CD4-positive, alpha-beta memory T cell (primary cell): ENCODE data around the gene CCDC88C. TPM values are rescaled to one million over a fixed set of nuclear protein-coding genes. Genes with fewer than 3 reads are reported as not detected.

ENCODE experiments used
- CTCF ChIA-PET: fragments of 350-600 bp; sonication (Branson Sonifier 250); formaldehyde crosslinking; loops from one replicate; lab custom pipeline; 2021; ENCODE audit warnings: inconsistent platforms; ENCODE audit not compliant: partially characterized antibody; lab: Charles Lee
- POLR2A ChIA-PET: fragments of 350-600 bp; sonication (Branson Sonifier 250); formaldehyde crosslinking; loops from one replicate; lab custom pipeline; 2021; ENCODE audit not compliant: partially characterized antibody; lab: Charles Lee
- DNase-seq, 5 donors: peaks; one replicate each; pipeline versions ENCODE4 v3.0.0 to v3.0.0-alpha.2; 2020 to 2022; ENCODE audit warnings: mixed read lengths in 1 of 5
- H3K27ac ChIP-seq: one replicate; pipeline ENCODE4 v1.7.0; 2013; ENCODE audit warnings: low read depth, low read length
- H3K27me3 ChIP-seq: 2 replicates; pipeline ENCODE4 v1.7.0; 2013; ENCODE audit warnings: mild to moderate bottlenecking, low read length, moderate library complexity; ENCODE audit not compliant: insufficient read depth
- H3K36me3 ChIP-seq: 2 replicates; pipeline ENCODE4 v1.7.0; 2013; ENCODE audit warnings: mild to moderate bottlenecking, low read length, moderate library complexity; ENCODE audit not compliant: insufficient read depth
- H3K4me1 ChIP-seq: 2 replicates; pipeline ENCODE4 v1.7.0; 2013; ENCODE audit warnings: mild to moderate bottlenecking, low read length, moderate library complexity; ENCODE audit not compliant: insufficient read depth
- H3K4me3 ChIP-seq, 2 donors: one replicate each; pipeline ENCODE4 v1.7.0; 2013; ENCODE audit warnings: low read length in 2 of 2, mild to moderate bottlenecking in 1 of 2
- H3K9me3 ChIP-seq, 2 donors: one replicate each; pipeline ENCODE4 v1.7.0; 2013; ENCODE audit warnings: low read length in 2 of 2, control low read depth in 1 of 2; ENCODE audit not compliant: control insufficient read depth in 1 of 2
- H3K27ac Mint-ChIP-seq, 7 donors: one replicate each; pipeline ENCODE4 v1.8.0; 2020 to 2021; ENCODE audit warnings: mixed read lengths in 7 of 7, mild to moderate bottlenecking in 6 of 7, inconsistent platforms in 3 of 7, moderate library complexity in 3 of 7
- H3K27me3 Mint-ChIP-seq, 2 donors: one replicate each; pipeline ENCODE4 v1.8.0; 2020 to 2021; ENCODE audit warnings: mixed read lengths in 2 of 2
- H3K36me3 Mint-ChIP-seq, 2 donors: one replicate each; pipeline ENCODE4 v1.8.0; 2020 to 2021; ENCODE audit warnings: mixed read lengths in 2 of 2, inconsistent platforms in 1 of 2, mild to moderate bottlenecking in 1 of 2
- H3K4me1 Mint-ChIP-seq, 4 donors: one replicate each; pipeline ENCODE4 v1.8.0; 2020 to 2021; ENCODE audit warnings: mixed read lengths in 4 of 4, mild to moderate bottlenecking in 1 of 4
- H3K4me3 Mint-ChIP-seq, 8 donors: one replicate each; pipeline ENCODE4 v1.8.0; 2020 to 2021; ENCODE audit warnings: mixed read lengths in 8 of 8, mild to moderate bottlenecking in 7 of 8, moderate library complexity in 6 of 8, inconsistent platforms in 3 of 8
- H3K9me3 Mint-ChIP-seq, 8 donors: one replicate each; pipeline ENCODE4 v1.8.0; 2020 to 2021; ENCODE audit warnings: mixed read lengths in 8 of 8, mild to moderate bottlenecking in 5 of 8, inconsistent platforms in 3 of 8, moderate library complexity in 1 of 8
- intact Hi-C: fragments of 100-400 bp; cut with micrococcal nuclease; formaldehyde crosslinking; loops from one replicate; pipeline ENCODE4 v1.15.1; 2023
- polyA plus RNA-seq, 2 donors: library from polyadenylated mRNA; unstranded; fragments of 300-500 nt; fragmentation: Illumina TruSeq; gene quantifications; one replicate each; pipeline ENCODE4 v1.2.3, GENCODE V29; 2021
- total RNA-seq, 2 experiments: library from RNA; stranded (reverse); gene quantifications; one replicate each; pipeline ENCODE4 v1.2.3, GENCODE V29; 2021

Gene CCDC88C
- total and polyA plus RNA-seq, 4 experiments from 2014 or later: 17.1 to 293 (median 161) TPM

DNA sequence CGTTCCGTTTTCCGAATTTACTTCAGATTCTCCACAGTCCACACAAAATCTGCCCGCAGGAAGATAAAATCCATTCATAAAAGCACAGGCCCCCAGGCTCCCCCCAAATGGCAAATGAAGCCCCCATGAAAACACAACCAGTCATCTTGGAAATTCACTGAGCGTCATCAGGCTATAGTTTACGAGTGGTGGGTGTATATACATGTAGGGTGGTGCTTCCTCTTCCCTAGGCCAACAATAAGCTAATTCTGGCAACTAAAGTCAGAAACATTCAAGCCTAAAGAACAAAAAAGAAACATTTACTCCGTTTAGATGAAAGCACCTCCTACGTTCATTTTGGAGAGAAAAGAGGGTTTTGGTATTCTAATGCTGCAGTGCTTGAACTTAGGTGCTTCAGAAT, 179.0 kb downstream of the CCDC88C start:
- Histone ChIP-seq H3K36me3 (peaks cover 12% of the 10 kb centered on the region), H3K4me3 (no peak overlapping the region), H3K27ac (no peak overlapping the region), H3K4me1 (peaks cover 80% of the 10 kb centered on the region), H3K9me3 (no peaks in the 10 kb centered on the region), H3K27me3 (no peaks in the 10 kb centered on the region)
- DNase-seq: no peak
- CTCF ChIA-PET: interaction anchor here (1.2 kb wide), 1 partner anchor 45 kb away, joined by 3 read pairs; no protein-coding TSS in a partner anchor
- intact Hi-C loops: no loop called here
- peak overlapping the region; percentile 78 to 100 (median 92) for H3K27ac Mint-ChIP-seq
- no peaks in the 10 kb centered on the region for H3K27me3 Mint-ChIP-seq
- POLR2A ChIA-PET: interaction anchor here (0.9 to 21.6 kb wide), 6 partner anchors 11 to 77 kb away, joined by 4 to 963 read pairs (median 6); no protein-coding TSS in a partner anchor
- peaks cover 0 to 4% (median 0%) of the 10 kb centered on the region in 8 donors for H3K9me3 Mint-ChIP-seq
- H3K4me1 Mint-ChIP-seq: peaks cover 52 to 88% (median 70%) of the 10 kb centered on the region in 4 donors
- peaks cover 38 to 54% of the 10 kb centered on the region in 2 donors for H3K36me3 Mint-ChIP-seq
- peak overlapping the region in 7 of 8 donors; percentile 9 to 64 (median 37) for H3K4me3 Mint-ChIP-seq

DNA sequence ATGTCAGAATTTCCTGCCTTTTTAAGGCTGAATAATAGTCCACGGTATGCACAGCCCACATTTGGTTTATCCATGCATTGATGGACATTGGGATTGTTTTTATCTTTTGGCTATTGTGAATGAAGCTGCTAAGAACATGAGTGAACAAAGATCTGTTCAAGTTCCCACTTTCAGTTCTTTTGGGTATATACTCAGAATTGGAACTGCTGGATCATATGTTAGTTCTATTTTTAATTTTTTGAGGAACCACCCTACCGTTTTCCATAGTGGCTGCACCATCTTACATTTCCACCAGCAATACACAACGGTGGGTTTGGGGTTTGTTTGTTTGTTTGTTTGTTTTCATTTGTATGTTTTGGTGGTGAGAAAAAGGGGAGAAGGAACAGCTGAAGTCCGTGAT, 179.5 kb downstream of the CCDC88C start:
- Histone ChIP-seq H3K27me3 (no peaks in the 10 kb centered on the region), H3K36me3 (peaks cover 12% of the 10 kb centered on the region), H3K9me3 (no peaks in the 10 kb centered on the region), H3K4me3 (no peak overlapping the region), H3K27ac (no peak overlapping the region), H3K4me1 (peaks cover 80% of the 10 kb centered on the region)
- ChIA-PET CTCF (interaction anchor here (1.2 kb wide), 1 partner anchor 45 kb away, joined by 3 read pairs; no protein-coding TSS in a partner anchor), POLR2A (interaction anchor here (0.9 to 21.6 kb wide), 4 partner anchors 12 to 43 kb away, joined by 4 to 963 read pairs (median 8); no protein-coding TSS in a partner anchor)
- H3K36me3 Mint-ChIP-seq: peaks cover 38 to 50% of the 10 kb centered on the region in 2 donors
- peaks cover 0 to 4% (median 0%) of the 10 kb centered on the region in 8 donors for H3K9me3 Mint-ChIP-seq
- DNase-seq: no peak
- peak overlapping the region in 4 of 8 donors; percentile 14 to 63 (median 28) for H3K4me3 Mint-ChIP-seq
- intact Hi-C loops: no loop called here
- H3K27me3 Mint-ChIP-seq: no peaks in the 10 kb centered on the region
- H3K4me1 Mint-ChIP-seq: peaks cover 49 to 87% (median 67%) of the 10 kb centered on the region in 4 donors
- H3K27ac Mint-ChIP-seq: peak overlapping the region in 6 of 7 donors; percentile 78 to 100 (median 90)

DNA sequence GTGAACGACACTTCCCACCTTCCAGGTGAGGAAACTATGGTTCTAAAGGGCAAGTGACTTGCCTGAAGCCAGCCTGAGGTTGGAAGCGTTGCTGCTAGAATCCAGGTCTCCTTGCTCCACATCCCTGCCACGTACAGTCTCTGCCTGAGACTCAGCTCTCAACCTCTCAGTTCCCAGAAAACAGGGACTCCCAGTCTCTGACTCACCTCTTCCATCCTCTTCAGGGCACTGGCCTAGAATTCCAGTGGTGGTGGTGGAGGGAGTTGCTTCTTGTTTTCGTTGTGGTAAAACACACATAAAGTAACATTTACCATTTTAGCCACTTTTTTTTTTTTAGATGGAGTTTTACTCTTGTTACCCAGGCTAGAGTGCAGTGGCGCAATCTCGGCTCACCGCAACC, 180.4 kb downstream of the CCDC88C start:
- Mint-ChIP-seq H3K27me3 (no peaks in the 10 kb centered on the region), H3K27ac (peak overlapping the region in 6 of 7 donors; percentile 16 to 93 (median 86)), H3K4me3 (no peak overlapping the region), H3K9me3 (peaks cover 0 to 4% (median 0%) of the 10 kb centered on the region in 8 donors), H3K36me3 (peaks cover 42 to 52% of the 10 kb centered on the region in 2 donors), H3K4me1 (peaks cover 51 to 87% (median 69%) of the 10 kb centered on the region in 4 donors)
- Histone ChIP-seq H3K4me3 (no peak overlapping the region), H3K36me3 (peaks cover 12% of the 10 kb centered on the region), H3K9me3 (no peaks in the 10 kb centered on the region), H3K27me3 (no peaks in the 10 kb centered on the region), H3K4me1 (peaks cover 83% of the 10 kb centered on the region), H3K27ac (no peak overlapping the region)
- POLR2A ChIA-PET: interaction anchor here (23.5 kb wide), 1 partner anchor 11 kb away, joined by 963 read pairs; the partner anchor contains the start of gene GPR68
- intact Hi-C loops: no loop called here
- CTCF ChIA-PET: no interaction called here
- no peak for DNase-seq

DNA sequence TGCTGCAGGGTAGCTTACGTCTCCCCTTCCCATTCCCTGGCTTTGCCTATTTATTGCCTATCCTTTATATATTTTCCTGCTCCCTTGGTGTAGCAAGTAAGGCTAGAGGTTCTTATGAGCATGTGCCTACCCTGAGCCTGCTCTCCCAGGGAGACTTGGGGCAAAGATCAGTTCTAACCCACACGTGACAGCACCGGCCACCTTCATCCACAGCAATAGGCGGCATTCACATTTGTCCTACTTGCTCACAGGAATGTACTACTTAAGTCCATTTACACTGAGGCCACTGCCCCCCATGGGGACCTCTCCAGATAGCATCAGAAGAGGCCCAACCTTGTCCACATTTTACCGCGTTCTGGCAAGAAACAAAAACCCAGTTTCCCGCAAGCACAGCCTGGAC, 181.8 kb downstream of the CCDC88C start:
- H3K36me3 Mint-ChIP-seq: peaks cover 47 to 48% of the 10 kb centered on the region in 2 donors

DNA sequence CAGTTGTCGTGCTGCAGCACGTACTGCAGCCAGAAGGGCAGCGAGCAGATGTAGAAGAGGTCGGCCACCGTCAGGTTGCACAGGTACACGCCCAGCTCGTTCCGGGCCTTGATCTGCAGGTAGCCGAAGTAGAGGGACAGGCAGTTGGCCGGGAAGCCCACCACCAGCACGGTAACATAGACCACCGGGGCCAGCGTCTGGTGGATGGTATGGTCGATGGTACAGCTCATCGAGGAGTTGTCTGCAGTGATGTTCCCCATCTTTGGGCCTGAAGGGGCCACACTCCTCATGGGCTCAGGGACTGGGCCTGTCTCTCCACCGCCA, 182.9 kb downstream of the CCDC88C start:
- H3K27ac ChIP-seq: no peak overlapping the region
- H3K9me3 Mint-ChIP-seq: peaks cover 0 to 11% (median 0%) of the 10 kb centered on the region in 8 donors
- peaks cover 12% of the 10 kb centered on the region for H3K36me3 ChIP-seq
- H3K27me3 Mint-ChIP-seq: no peaks in the 10 kb centered on the region
- H3K27ac Mint-ChIP-seq: peak overlapping the region in 5 of 7 donors; percentile 32 to 82 (median 58)
- no peak overlapping the region for H3K4me3 ChIP-seq
- no peak for DNase-seq
- no peaks in the 10 kb centered on the region for H3K9me3 ChIP-seq
- ChIA-PET CTCF (interaction anchor here (0.8 kb wide), 1 partner anchor 9 kb away, joined by 3 read pairs; no protein-coding TSS in a partner anchor), POLR2A (interaction anchor here (1.7 to 23.5 kb wide), 2 partner anchors 14 to 29 kb away, joined by 7 to 963 read pairs; partner anchors contain the start of gene GPR68)
- no peaks in the 10 kb centered on the region for H3K27me3 ChIP-seq
- peaks cover 50 to 52% of the 10 kb centered on the region in 2 donors for H3K36me3 Mint-ChIP-seq
- intact Hi-C loops: no loop called here
- peaks cover 53 to 87% (median 70%) of the 10 kb centered on the region in 4 donors for H3K4me1 Mint-ChIP-seq
- no peak overlapping the region for H3K4me3 Mint-ChIP-seq
- peaks cover 84% of the 10 kb centered on the region for H3K4me1 ChIP-seq

More for the DNA sequence above, 181.8 kb downstream of the CCDC88C start:
- H3K4me1 ChIP-seq: peaks cover 84% of the 10 kb centered on the region
- peaks cover 12% of the 10 kb centered on the region for H3K36me3 ChIP-seq
- no peaks in the 10 kb centered on the region for H3K27me3 Mint-ChIP-seq
- peak overlapping the region in 4 of 7 donors; percentile 62 to 87 (median 72) for H3K27ac Mint-ChIP-seq
- H3K27me3 ChIP-seq: no peaks in the 10 kb centered on the region
- peaks cover 53 to 87% (median 70%) of the 10 kb centered on the region in 4 donors for H3K4me1 Mint-ChIP-seq
- DNase-seq: no peak
- intact Hi-C loops: no loop called here
- H3K9me3 Mint-ChIP-seq: peaks cover 0 to 5% (median 0%) of the 10 kb centered on the region in 8 donors
- no peak overlapping the region for H3K4me3 ChIP-seq
- ChIA-PET CTCF (interaction anchor here (1.1 kb wide), 1 partner anchor 63 kb away, joined by 3 read pairs; no protein-coding TSS in a partner anchor), POLR2A (interaction anchor here (23.5 kb wide), 1 partner anchor 13 kb away, joined by 963 read pairs; the partner anchor contains the start of gene GPR68)
- H3K4me3 Mint-ChIP-seq: no peak overlapping the region
- H3K9me3 ChIP-seq: no peaks in the 10 kb centered on the region
- no peak overlapping the region for H3K27ac ChIP-seq

DNA sequence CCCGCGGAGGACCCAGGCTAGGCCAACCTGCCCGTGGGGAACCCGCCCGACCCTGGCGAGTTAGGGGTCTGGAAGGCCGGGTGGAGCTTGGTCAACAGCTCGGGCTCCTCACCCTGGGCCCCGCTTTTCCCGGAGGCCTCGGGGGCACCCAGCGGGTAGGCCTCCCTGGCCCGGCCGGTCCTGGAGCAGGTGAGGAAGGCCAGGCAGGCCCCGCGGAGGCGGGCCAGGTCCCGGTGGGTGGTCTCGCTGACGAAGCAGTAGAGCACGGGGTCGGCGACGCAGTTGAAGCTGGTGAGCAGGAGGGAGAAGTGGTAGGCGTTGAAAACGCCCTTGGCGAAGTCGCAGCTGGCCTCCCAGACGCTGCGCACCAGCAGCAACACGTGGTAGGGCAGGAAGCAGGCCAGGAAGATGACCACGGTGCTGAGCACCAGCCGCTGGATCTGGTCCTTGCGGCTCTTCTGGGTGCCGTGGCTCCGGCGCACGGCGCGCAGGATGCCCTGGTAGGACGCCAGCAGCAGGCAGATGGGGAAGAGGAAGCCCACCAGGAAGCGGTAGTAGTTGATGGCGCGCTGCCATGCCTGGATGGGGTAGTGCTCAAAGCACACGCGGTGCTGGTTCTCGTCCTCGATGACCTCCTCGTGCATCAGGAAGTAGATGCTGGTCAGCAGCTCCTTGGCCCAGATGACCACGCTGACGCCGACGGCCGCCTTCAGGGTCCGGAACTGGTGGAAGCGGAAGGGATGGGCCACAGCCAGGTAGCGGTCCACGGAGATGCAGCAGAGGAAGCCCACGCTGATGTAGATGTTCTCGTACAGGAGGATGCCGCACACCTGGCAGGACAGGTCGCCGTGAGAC, 183.5 kb downstream of the CCDC88C start:
- H3K27ac ChIP-seq: no peak overlapping the region
- Mint-ChIP-seq H3K36me3 (peaks cover 47 to 50% of the 10 kb centered on the region in 2 donors), H3K27me3 (no peaks in the 10 kb centered on the region), H3K4me3 (peak overlapping the region in 1 of 8 donors; percentile 45), H3K27ac (peak overlapping the region in 3 of 7 donors; percentile 58 to 82 (median 81)), H3K9me3 (peaks cover 0 to 10% (median 0%) of the 10 kb centered on the region in 8 donors), H3K4me1 (peaks cover 52 to 87% (median 71%) of the 10 kb centered on the region in 4 donors)
- peaks cover 85% of the 10 kb centered on the region for H3K4me1 ChIP-seq
- no peaks in the 10 kb centered on the region for H3K27me3 ChIP-seq
- peaks cover 12% of the 10 kb centered on the region for H3K36me3 ChIP-seq
- no peaks in the 10 kb centered on the region for H3K9me3 ChIP-seq
- no peak for DNase-seq
- ChIA-PET CTCF (interaction anchor here (1.6 kb wide), 1 partner anchor 11 kb away, joined by 4 read pairs; the partner anchor contains the start of gene GPR68), POLR2A (interaction anchor here (1.7 to 23.5 kb wide), 2 partner anchors 14 to 30 kb away, joined by 7 to 963 read pairs; partner anchors contain the start of gene GPR68)
- no peak overlapping the region for H3K4me3 ChIP-seq
- intact Hi-C loops: no loop called here
